Mesendoderm (in vitro differentiated cells): Measurements from ENCODE around the gene RTL9.

Experiments used
- DNase-seq: peaks from one replicate; pipeline ENCODE4 v3.0.0; 2013
- H2AK5ac ChIP-seq: 2 replicates; pipeline ENCODE4 v1.6.1; 2013; ENCODE audit warnings: low read length, inconsistent platforms
- H2BK120ac ChIP-seq: 2 replicates; pipeline ENCODE4 v1.6.1; 2013; ENCODE audit warnings: low read depth, mild to moderate bottlenecking, low read length, moderate library complexity, mixed read lengths
- H2BK15ac ChIP-seq: replicated peaks from 2 replicates; pipeline ENCODE4 v1.6.1; 2013; ENCODE audit warnings: low read depth, mild to moderate bottlenecking, moderate library complexity
- H2BK5ac ChIP-seq: 2 replicates; pipeline ENCODE4 v1.6.1; 2013; ENCODE audit warnings: low read length, inconsistent platforms
- H3K18ac ChIP-seq: 2 replicates; pipeline ENCODE4 v1.6.1; 2013; ENCODE audit warnings: mild to moderate bottlenecking, low read length, mixed read lengths
- H3K23ac ChIP-seq: one replicate; pipeline ENCODE4 v1.6.1; 2013; ENCODE audit warnings: low read length
- H3K27ac ChIP-seq: 2 replicates; pipeline ENCODE4 v1.5.1; 2013; ENCODE audit warnings: low read depth, mild to moderate bottlenecking, inconsistent platforms, low read length, moderate library complexity
- H3K27me3 ChIP-seq: 2 replicates; pipeline ENCODE4 v1.6.1; 2013; ENCODE audit warnings: low read length, control low read depth, mild to moderate bottlenecking, inconsistent platforms; ENCODE audit not compliant: insufficient read depth, poor library complexity
- H3K36me3 ChIP-seq: 2 replicates; pipeline ENCODE4 v1.6.1; 2013; ENCODE audit warnings: low read length, inconsistent platforms; ENCODE audit not compliant: control insufficient read depth, insufficient read depth
- H3K4ac ChIP-seq: one replicate; pipeline ENCODE4 v1.6.1; 2013; ENCODE audit warnings: low read depth, mild to moderate bottlenecking, low read length, moderate library complexity
- H3K4me1 ChIP-seq: 2 replicates; pipeline ENCODE4 v1.6.1; 2013; ENCODE audit warnings: low read depth, low read length, inconsistent platforms; ENCODE audit not compliant: control insufficient read depth
- H3K4me2 ChIP-seq: 2 replicates; pipeline ENCODE4 v1.6.1; 2013; ENCODE audit warnings: low read length
- H3K4me3 ChIP-seq: 2 replicates; pipeline ENCODE4 v1.5.1; 2013; ENCODE audit warnings: mild to moderate bottlenecking, low read length
- H3K56ac ChIP-seq: one replicate; pipeline ENCODE4 v1.6.1; 2013; ENCODE audit warnings: low read length
- H3K79me1 ChIP-seq: 2 replicates; pipeline ENCODE4 v1.6.1; 2013; ENCODE audit warnings: low read length, inconsistent platforms
- H3K79me2 ChIP-seq: 2 replicates; pipeline ENCODE4 v1.6.1; 2013; ENCODE audit warnings: mild to moderate bottlenecking, low read length; ENCODE audit not compliant: control insufficient read depth, insufficient read depth
- H3K9ac ChIP-seq: 2 replicates; pipeline ENCODE4 v1.6.1; 2013; ENCODE audit warnings: low read length, inconsistent platforms
- H4K5ac ChIP-seq: one replicate; pipeline ENCODE4 v1.6.1; 2013; ENCODE audit warnings: low read length
- H4K8ac ChIP-seq: one replicate; pipeline ENCODE4 v1.6.1; 2013; ENCODE audit warnings: low read depth, mild to moderate bottlenecking, control low read depth, low read length, moderate library complexity
- WGBS: extraction: QIAGEN DNeasy Blood & Tissue Kit; methylation state at CpG from one replicate; pipeline ENCODE4 v1.1.7; 2013; ENCODE audit warnings: low lambda C conversion rate, missing lambda C conversion rate; ENCODE audit not compliant: insufficient coverage; ENCODE audit errors: extremely low coverage; 5-methylcytosine and 5-hydroxymethylcytosine counted together

The RTL9 gene

GRCh38 chrX:110316351-110317060 lies 42.1 kb upstream of the RTL9 start:
- no peak overlapping the region for H2AK5ac ChIP-seq
- WGBS, result no CpG with 5 or more reads among the region's 12 CpGs

GRCh38 chrX:110317061-110317819 lies 41.4 kb upstream of the RTL9 start:
- H3K79me1 ChIP-seq, result no peaks in the 10 kb centered on the region
- H3K4ac ChIP-seq, result no peak overlapping the region
- peak overlapping the region; percentile 38 for H3K4me2 ChIP-seq
- no peak overlapping the region for H2AK5ac ChIP-seq
- H3K27ac ChIP-seq, result no peak overlapping the region
- peak overlapping the region; percentile 91 for H3K56ac ChIP-seq
- no peak overlapping the region for H2BK120ac ChIP-seq
- H4K8ac ChIP-seq, result no peak overlapping the region
- peak overlapping the region; percentile 70 for H3K4me3 ChIP-seq
- H3K9ac ChIP-seq, result peak overlapping the region; percentile 86
- H3K79me2 ChIP-seq, result no peaks in the 10 kb centered on the region
- H3K4me1 ChIP-seq, result no peaks in the 10 kb centered on the region
- peak overlapping the region; percentile 64 for H3K18ac ChIP-seq
- H3K36me3 ChIP-seq, result no peaks in the 10 kb centered on the region
- DNase-seq, result peak; percentile 16
- no peak overlapping the region for H2BK5ac ChIP-seq
- no peaks in the 10 kb centered on the region for H3K27me3 ChIP-seq
- no peak overlapping the region for H2BK15ac ChIP-seq
- no CpG with 5 or more reads among the region's 40 CpGs for WGBS
- no peak overlapping the region for H3K23ac ChIP-seq
- no peak overlapping the region for H4K5ac ChIP-seq

More at GRCh38 chrX:110316351-110317060, 42.1 kb upstream of the RTL9 start:
- Histone ChIP-seq H3K79me2 (peaks cover 2% of the 10 kb centered on the region), H3K4me3 (peak overlapping the region; percentile 70), H3K4ac (no peak overlapping the region), H2BK15ac (no peak overlapping the region), H2BK120ac (no peak overlapping the region), H4K5ac (no peak overlapping the region), H3K79me1 (no peaks in the 10 kb centered on the region), H4K8ac (no peak overlapping the region), H3K56ac (peak overlapping the region; percentile 91), H3K9ac (peak overlapping the region; percentile 86), H3K27me3 (no peaks in the 10 kb centered on the region), H3K4me1 (no peaks in the 10 kb centered on the region), H3K23ac (no peak overlapping the region), H3K18ac (no peak overlapping the region), H3K36me3 (no peaks in the 10 kb centered on the region), H2BK5ac (no peak overlapping the region), H3K4me2 (peak overlapping the region; percentile 38), H3K27ac (no peak overlapping the region)
- DNase-seq, result peak; percentile 1

DNA sequence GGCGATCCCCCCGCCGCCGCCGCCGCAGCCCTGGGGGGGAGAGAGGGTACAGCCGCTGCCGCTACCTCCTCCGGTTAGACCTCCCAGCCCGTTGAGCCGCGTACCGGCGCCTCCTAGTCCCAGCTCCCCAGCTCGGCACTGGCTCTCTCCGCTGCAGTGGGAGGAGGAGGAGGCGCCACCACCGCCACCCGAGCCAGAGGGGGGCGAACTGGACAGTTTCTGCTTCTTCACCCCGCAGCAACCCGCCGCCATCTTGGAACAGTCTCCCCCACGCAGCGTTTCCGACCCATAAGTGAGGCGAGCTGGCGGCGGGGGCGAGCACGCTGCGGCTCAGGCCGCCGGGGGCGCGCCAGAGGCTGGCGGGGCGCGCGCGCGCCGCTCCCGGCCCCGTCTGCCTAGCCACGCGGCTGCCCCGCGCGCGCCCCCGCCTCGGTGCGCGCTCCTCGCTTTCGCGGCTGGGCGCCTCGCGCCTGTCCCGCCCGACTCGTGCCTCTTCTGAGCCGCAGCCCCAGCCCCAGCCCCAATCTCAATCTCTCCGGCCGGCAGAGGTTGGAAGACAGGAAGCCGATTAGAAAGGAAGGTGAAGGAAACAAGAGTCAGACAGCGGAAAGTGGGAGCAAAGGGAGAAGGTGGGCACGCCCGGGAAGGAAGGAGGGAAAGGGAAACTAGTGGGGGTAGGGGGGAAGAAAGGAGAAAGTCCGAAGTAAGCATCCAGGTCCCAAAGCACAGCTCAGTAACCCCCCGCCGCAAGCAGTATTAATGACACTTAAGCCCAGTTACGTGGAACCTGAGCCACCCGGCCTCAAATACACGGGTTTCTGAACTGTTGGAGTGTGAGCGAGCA lies 40.6 kb upstream of the RTL9 start, which contains the start of gene AMMECR1:
Gene AMMECR1 (minus strand): TSS at position 266 of the 844 bp plus-strand sequence. CDS start 14 bp downstream, at position 252.
- peak; percentile 81 for DNase-seq
- Histone ChIP-seq H3K18ac (peak within 1 kb of the TSS; percentile 64), H3K79me2 (no peaks in the 10 kb centered on the region), H3K4me3 (peak within 1 kb of the TSS; percentile 70), H4K8ac (no peak within 1 kb of the TSS), H2BK120ac (no peak within 1 kb of the TSS), H3K23ac (no peak within 1 kb of the TSS), H3K56ac (peak within 1 kb of the TSS; percentile 91), H3K27me3 (no peaks in the 10 kb centered on the region), H3K4ac (peak within 1 kb of the TSS; percentile 16), H2BK5ac (no peak within 1 kb of the TSS), H3K27ac (no peak within 1 kb of the TSS), H2BK15ac (no peak within 1 kb of the TSS), H3K79me1 (no peaks in the 10 kb centered on the region), H3K36me3 (no peaks in the 10 kb centered on the region), H3K4me1 (no peaks in the 10 kb centered on the region), H2AK5ac (no peak within 1 kb of the TSS), H4K5ac (no peak within 1 kb of the TSS), H3K4me2 (peak within 1 kb of the TSS; percentile 39), H3K9ac (peak within 1 kb of the TSS; percentile 86)
- no CpG with 5 or more reads among the region's 78 CpGs for WGBS

DNA sequence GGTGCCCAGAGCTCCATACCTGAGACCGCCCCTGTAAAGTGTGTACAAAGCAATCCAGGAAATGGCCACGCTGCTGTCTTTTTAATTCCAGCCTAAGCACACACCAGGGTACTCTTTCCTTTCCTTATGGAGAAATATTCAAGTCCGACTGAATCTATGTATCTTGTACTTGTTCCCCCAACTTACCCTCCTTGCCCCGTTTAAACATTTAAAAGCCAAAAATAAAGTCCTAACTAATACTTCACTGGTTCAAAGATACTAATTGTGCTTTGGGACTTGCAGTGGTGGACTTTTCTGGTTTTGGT lies 40.0 kb upstream of the RTL9 start:
- H3K56ac ChIP-seq, result peak overlapping the region; percentile 78
- no peak overlapping the region for H2BK120ac ChIP-seq
- peak overlapping the region; percentile 29 for H3K9ac ChIP-seq
- no peak overlapping the region for H2BK15ac ChIP-seq
- H3K27ac ChIP-seq, result no peak overlapping the region
- H3K4me1 ChIP-seq, result no peaks in the 10 kb centered on the region
- H2BK5ac ChIP-seq, result no peak overlapping the region
- no peaks in the 10 kb centered on the region for H3K36me3 ChIP-seq
- no peak overlapping the region for H2AK5ac ChIP-seq
- no peak overlapping the region for H3K4me3 ChIP-seq
- no peaks in the 10 kb centered on the region for H3K79me1 ChIP-seq
- no peak overlapping the region for H3K4ac ChIP-seq
- no peak for DNase-seq
- H4K5ac ChIP-seq, result no peak overlapping the region
- WGBS, result no CpG with 5 or more reads among the region's 4 CpGs
- H3K23ac ChIP-seq, result no peak overlapping the region
- H3K18ac ChIP-seq, result peak overlapping the region; percentile 56
- peak overlapping the region; percentile 39 for H3K4me2 ChIP-seq
- no peaks in the 10 kb centered on the region for H3K27me3 ChIP-seq
- H3K79me2 ChIP-seq, result no peaks in the 10 kb centered on the region
- no peak overlapping the region for H4K8ac ChIP-seq

GRCh38 chrX:110320381-110320987 lies 38.2 kb upstream of the RTL9 start:
- H3K4me1 ChIP-seq, result no peaks in the 10 kb centered on the region
- no peak overlapping the region for H3K18ac ChIP-seq
- no peak overlapping the region for H3K9ac ChIP-seq
- H3K79me1 ChIP-seq, result no peaks in the 10 kb centered on the region
- H3K56ac ChIP-seq, result no peak overlapping the region
- no CpG with 5 or more reads among the region's 3 CpGs for WGBS
- H3K4ac ChIP-seq, result no peak overlapping the region
- no peak for DNase-seq
- H3K27me3 ChIP-seq, result no peaks in the 10 kb centered on the region
- H2AK5ac ChIP-seq, result no peak overlapping the region
- H3K27ac ChIP-seq, result no peak overlapping the region
- no peak overlapping the region for H3K4me3 ChIP-seq
- no peaks in the 10 kb centered on the region for H3K36me3 ChIP-seq
- H4K8ac ChIP-seq, result no peak overlapping the region
- H4K5ac ChIP-seq, result no peak overlapping the region
- no peak overlapping the region for H3K23ac ChIP-seq
- H2BK5ac ChIP-seq, result no peak overlapping the region
- H2BK15ac ChIP-seq, result no peak overlapping the region
- no peak overlapping the region for H3K4me2 ChIP-seq
- no peak overlapping the region for H2BK120ac ChIP-seq
- no peaks in the 10 kb centered on the region for H3K79me2 ChIP-seq
